GM12878 (cell line): ENCODE results near the gene CTNNA2. TPM values are rescaled to one million over a fixed set of nuclear protein-coding genes. Genes with fewer than 3 reads are reported as not detected.

Source experiments
- ATAC-seq: fragments of 200-7000 bp; cut with Tn5 transposase; 3 replicates; pipeline ENCODE4 v1.9.1; 2020; ENCODE audit warnings: mild to moderate bottlenecking, moderate library complexity
- BruUV-seq: library from RNA; stranded (reverse); fragments of 400-500 nt; replicated peaks from 2 replicates; lab custom pipeline; 2021; lab: Mats Ljungman, UMichigan
- CTCF ChIA-PET: fragments of 300-600 bp; sonication (Branson Sonifier 250); formaldehyde crosslinking; extraction: SDS; loops from one replicate; lab custom pipeline; 2021; ENCODE audit warnings: inconsistent platforms; lab: Yijun Ruan, JAX
- POLR2A ChIA-PET: fragments of 350-600 bp; formaldehyde crosslinking; extraction: SDS; loops from one replicate; lab custom pipeline; 2021; ENCODE audit warnings: inconsistent platforms; lab: Charles Lee
- RAD21 ChIA-PET: fragments of 300-600 bp; sonication (Branson Sonifier 250); formaldehyde crosslinking; loops from one replicate; lab custom pipeline; 2023; ENCODE audit warnings: antibody characterized with exemption; ENCODE audit not compliant: unreplicated experiment; lab: Charles Lee
- SMC1A ChIA-PET: fragments of 300-600 bp; sonication (Branson Sonifier 250); formaldehyde crosslinking; loops from one replicate; lab custom pipeline; 2023; ENCODE audit not compliant: unreplicated experiment, uncharacterized antibody; lab: Charles Lee
- DNase-seq: peaks from one replicate; pipeline ENCODE4 v3.0.0-alpha.2; 2011; ENCODE audit warnings: low read depth, low spot score
- FAIRE-seq: peaks from 3 replicates; lab custom pipeline; 2011; peaks lifted over from hg19 to GRCh38; lab: Jason Lieb, UNC
- H2AFZ ChIP-seq: 2 replicates; pipeline ENCODE4 v1.6.0; 2011; ENCODE audit warnings: low read depth, low read length, control low read depth; ENCODE audit not compliant: control insufficient read depth
- H3K27ac ChIP-seq: 2 replicates; pipeline ENCODE4 v1.5.1; 2011; ENCODE audit warnings: control low read depth; ENCODE audit not compliant: control insufficient read depth, insufficient read depth
- H3K27me3 ChIP-seq, 2 experiments: replicated peaks in 1 of 2; 2 replicates each; pipeline versions ENCODE4 v1.6.0 to v1.6.1; 2011; ENCODE audit warnings: low read length in 1 of 2; ENCODE audit not compliant: control insufficient read depth in 2 of 2, insufficient read depth in 2 of 2
- H3K36me3 ChIP-seq, 2 experiments: 2 replicates each; pipeline ENCODE4 v1.5.1; 2011; ENCODE audit warnings: low read length in 1 of 2; ENCODE audit not compliant: control insufficient read depth in 2 of 2, insufficient read depth in 2 of 2
- H3K4me1 ChIP-seq: 2 replicates; pipeline ENCODE4 v1.6.1; 2011; ENCODE audit warnings: mild to moderate bottlenecking, low read length, moderate library complexity, mixed read lengths; ENCODE audit not compliant: control insufficient read depth, insufficient read depth
- H3K4me2 ChIP-seq: 2 replicates; pipeline ENCODE4 v1.6.0; 2011; ENCODE audit warnings: control low read depth; ENCODE audit not compliant: control insufficient read depth, insufficient read depth
- H3K4me3 ChIP-seq: fragments of 200-600 bp; sonication (generic); 2 replicates; pipeline ENCODE4 v1.5.1; 2016
- H3K79me2 ChIP-seq: 2 replicates; pipeline ENCODE4 v1.6.0; 2011; ENCODE audit warnings: low read length; ENCODE audit not compliant: control insufficient read depth, insufficient read depth
- H3K9ac ChIP-seq: 2 replicates; pipeline ENCODE4 v1.8.0; 2011; ENCODE audit warnings: low read length, control low read depth, mixed read lengths; ENCODE audit not compliant: control insufficient read depth, insufficient read depth
- H3K9me3 ChIP-seq: replicated peaks from 3 replicates; pipeline ENCODE4 v1.5.1; 2011; ENCODE audit warnings: mild to moderate bottlenecking, low read length; ENCODE audit not compliant: control insufficient read depth, insufficient read depth
- H4K20me1 ChIP-seq: 2 replicates; pipeline ENCODE4 v1.6.0; 2011; ENCODE audit not compliant: control insufficient read depth, insufficient read depth
- CHD1 ChIP-seq: IDR thresholded peaks from 2 replicates; pipeline ENCODE4 v1.6.1; 2012; ENCODE audit warnings: low read depth, low read length, improper control_type of control experiment
- CHD2 ChIP-seq: IDR thresholded peaks from 2 replicates; pipeline ENCODE4 v1.6.1; 2011; ENCODE audit warnings: low read depth, low read length, improper control_type of control experiment, borderline replicate concordance
- EP300 ChIP-seq, 2 experiments: fragments of 150-350 bp in 1 of 2; IDR thresholded peaks; 2 replicates each; pipeline ENCODE4 v1.6.1; 2011 to 2012; ENCODE audit warnings: low read depth in 2 of 2, low read length in 2 of 2, borderline replicate concordance in 1 of 2, improper control_type of control experiment in 1 of 2, inconsistent platforms in 1 of 2; ENCODE audit not compliant: control insufficient read depth in 1 of 2
- IKZF1 ChIP-seq: fragments of 450-650 bp; conservative IDR thresholded peaks from 2 replicates; pipeline ENCODE4 v1.6.1; 2017; ENCODE audit warnings: antibody characterized with exemption, mild to moderate bottlenecking
- IRF4 ChIP-seq: IDR thresholded peaks from 2 replicates; pipeline ENCODE4 v1.6.1; 2011; ENCODE audit warnings: low read depth, low read length
- KDM1A ChIP-seq: fragments of 200-600 bp; sonication (generic); IDR thresholded peaks from 2 replicates; pipeline ENCODE4 v1.6.1; 2016; ENCODE audit warnings: borderline replicate concordance
- LARP7 ChIP-seq: fragments of 450-650 bp; IDR thresholded peaks from 2 replicates; pipeline ENCODE4 v1.6.1; 2017; ENCODE audit warnings: mild to moderate bottlenecking
- MYC ChIP-seq: IDR thresholded peaks from 2 replicates; pipeline ENCODE4 v1.6.1; 2011; ENCODE audit warnings: mild to moderate bottlenecking, low read length, moderate library complexity, inconsistent platforms; ENCODE audit not compliant: insufficient read depth, insufficient replicate concordance, insufficient read length, severe bottlenecking
- NFYA ChIP-seq: IDR thresholded peaks from 2 replicates; pipeline ENCODE4 v1.6.1; 2011; ENCODE audit warnings: low read depth, mild to moderate bottlenecking, low read length, improper control_type of control experiment, borderline replicate concordance
- SREBF1 ChIP-seq: IDR thresholded peaks from 2 replicates; pipeline ENCODE4 v1.6.1; 2012; ENCODE audit warnings: mild to moderate bottlenecking, low read length
- SREBF2 ChIP-seq: IDR thresholded peaks from 2 replicates; pipeline ENCODE4 v1.6.1; 2012; ENCODE audit warnings: mild to moderate bottlenecking, low read length
- SRF ChIP-seq, 2 experiments: IDR thresholded peaks; 2 replicates each; pipeline ENCODE4 v1.6.1; 2011; ENCODE audit warnings: low read depth in 2 of 2, low read length in 2 of 2, mild to moderate bottlenecking in 1 of 2, moderate library complexity in 1 of 2
- TBL1XR1 ChIP-seq: IDR thresholded peaks from 2 replicates; pipeline ENCODE4 v1.6.1; 2012; ENCODE audit warnings: low read depth, low read length, improper control_type of control experiment
- ZZZ3 ChIP-seq: IDR thresholded peaks from 2 replicates; pipeline ENCODE4 v1.6.1; 2011; ENCODE audit warnings: low read depth; ENCODE audit not compliant: control insufficient read depth, insufficient read length
- WGBS: methylation state at CpG from one replicate; pipeline ENCODE4 v1.1.6; 2016; ENCODE audit warnings: low lambda C conversion rate; ENCODE audit not compliant: insufficient replicate concordance, insufficient coverage; ENCODE audit errors: missing lambda C conversion rate; 5-methylcytosine and 5-hydroxymethylcytosine counted together
- in situ Hi-C: fragments of 300-500 bp; cut with MboI; formaldehyde crosslinking; loops from 9 replicates; pipeline ENCODE4 v1.14.3; 2018; ENCODE audit warnings: mixed read lengths
- intact Hi-C: fragments of 100-400 bp; cut with micrococcal nuclease; formaldehyde crosslinking; loops from one replicate; pipeline ENCODE4 v1.14.2; 2022; ENCODE audit not compliant: unreplicated experiment
- polyA plus RNA-seq, 11 experiments: library from polyadenylated mRNA; depleted of rRNA in 4 of 11; unstranded in 6 of 11; stranded (reverse) in 5 of 11; fragments of >200 nt; fragmentation: Nextera tagmentation in 4 of 11; fragmentation: Illumina TruSeq in 1 of 11; extraction: Ambion mirVana in 4 of 11; extraction: Trizol in 1 of 11; gene quantifications; 1 replicate in 1 of 11; 2 replicates in 10 of 11; pipeline versions ENCODE4 v1.2.1 to v1.2.3, GENCODE V29; 2011 to 2016; ENCODE audit warnings: inconsistent platforms in 2 of 11, missing spikeins in 2 of 11, low read depth in 1 of 11
- total RNA-seq, 4 experiments: library from RNA; depleted of rRNA in 3 of 4; stranded (reverse); fragments of >200 nt in 3 of 4; fragmentation: Illumina TruSeq in 1 of 4; extraction: Trizol in 1 of 4; gene quantifications; 2 replicates each; pipeline versions ENCODE4 v1.2.1 to v1.2.3, GENCODE V29; 2013 to 2021
- TF ChIP-seq, protein P1 (sequence below): fragments of 450-650 bp; formaldehyde crosslinking; IDR thresholded peaks from 2 replicates; pipeline ENCODE4 v1.4.0; 2020; ENCODE audit warnings: mild to moderate bottlenecking, moderate library complexity

Gene CTNNA2
- total and polyA plus RNA-seq, 10 of the 15 experiments (the other 5 are each of a cell fraction or from before 2014, with no cell fraction given): 2.4 to 36.2 (median 6.6) TPM

GRCh38 chr2:80105015-80105640, 592.3 kb downstream of the CTNNA2 start:
- no peak overlapping the region for H3K9ac ChIP-seq
- no peaks in the 10 kb centered on the region for H3K27me3 ChIP-seq
- H3K79me2 ChIP-seq: no peaks in the 10 kb centered on the region
- FAIRE-seq (no peak), DNase-seq (no peak), ATAC-seq (no peak)
- BruUV-seq: no TSS peak
- TF ChIP-seq, protein P1, sequence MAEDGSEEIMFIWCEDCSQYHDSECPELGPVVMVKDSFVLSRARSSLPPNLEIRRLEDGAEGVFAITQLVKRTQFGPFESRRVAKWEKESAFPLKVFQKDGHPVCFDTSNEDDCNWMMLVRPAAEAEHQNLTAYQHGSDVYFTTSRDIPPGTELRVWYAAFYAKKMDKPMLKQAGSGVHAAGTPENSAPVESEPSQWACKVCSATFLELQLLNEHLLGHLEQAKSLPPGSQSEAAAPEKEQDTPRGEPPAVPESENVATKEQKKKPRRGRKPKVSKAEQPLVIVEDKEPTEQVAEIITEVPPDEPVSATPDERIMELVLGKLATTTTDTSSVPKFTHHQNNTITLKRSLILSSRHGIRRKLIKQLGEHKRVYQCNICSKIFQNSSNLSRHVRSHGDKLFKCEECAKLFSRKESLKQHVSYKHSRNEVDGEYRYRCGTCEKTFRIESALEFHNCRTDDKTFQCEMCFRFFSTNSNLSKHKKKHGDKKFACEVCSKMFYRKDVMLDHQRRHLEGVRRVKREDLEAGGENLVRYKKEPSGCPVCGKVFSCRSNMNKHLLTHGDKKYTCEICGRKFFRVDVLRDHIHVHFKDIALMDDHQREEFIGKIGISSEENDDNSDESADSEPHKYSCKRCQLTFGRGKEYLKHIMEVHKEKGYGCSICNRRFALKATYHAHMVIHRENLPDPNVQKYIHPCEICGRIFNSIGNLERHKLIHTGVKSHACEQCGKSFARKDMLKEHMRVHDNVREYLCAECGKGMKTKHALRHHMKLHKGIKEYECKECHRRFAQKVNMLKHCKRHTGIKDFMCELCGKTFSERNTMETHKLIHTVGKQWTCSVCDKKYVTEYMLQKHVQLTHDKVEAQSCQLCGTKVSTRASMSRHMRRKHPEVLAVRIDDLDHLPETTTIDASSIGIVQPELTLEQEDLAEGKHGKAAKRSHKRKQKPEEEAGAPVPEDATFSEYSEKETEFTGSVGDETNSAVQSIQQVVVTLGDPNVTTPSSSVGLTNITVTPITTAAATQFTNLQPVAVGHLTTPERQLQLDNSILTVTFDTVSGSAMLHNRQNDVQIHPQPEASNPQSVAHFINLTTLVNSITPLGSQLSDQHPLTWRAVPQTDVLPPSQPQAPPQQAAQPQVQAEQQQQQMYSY (CRISPR knock-in tag): no peak
- TF ChIP-seq ZZZ3: no peak
- no peak for TF ChIP-seq EP300 (IDR thresholded peaks at IDR 0.05; ENCODE audit: borderline replicate concordance in 1 of 2, control insufficient read depth in 1 of 2, low read depth in 2 of 2, low read length in 2 of 2)
- TF ChIP-seq SREBF1: no peak
- TF ChIP-seq IRF4: no peak
- TF ChIP-seq KDM1A: no peak
- TF ChIP-seq TBL1XR1: no peak
- TF ChIP-seq IKZF1: no peak
- no peak for TF ChIP-seq CHD2
- no peak for TF ChIP-seq SRF (IDR thresholded peaks at IDR 0.05; ENCODE audit: low read depth in 2 of 2, low read length in 2 of 2)
- no peak for TF ChIP-seq LARP7
- no peak for TF ChIP-seq NFYA
- TF ChIP-seq CHD1: no peak
- no peak for TF ChIP-seq MYC
- no peak for TF ChIP-seq SREBF2
- no peaks in the 10 kb centered on the region for H3K36me3 ChIP-seq
- SMC1A ChIA-PET: no interaction called here
- no peaks in the 10 kb centered on the region for H3K4me1 ChIP-seq
- 25% methylated on average over 7 of the region's 7 CpGs for WGBS
- no peak overlapping the region for H2AFZ ChIP-seq
- CTCF ChIA-PET: no interaction called here
- no peak overlapping the region for H3K27ac ChIP-seq
- no peaks in the 10 kb centered on the region for H4K20me1 ChIP-seq
- no peaks in the 10 kb centered on the region for H3K9me3 ChIP-seq
- POLR2A ChIA-PET: no interaction called here
- in situ Hi-C loops: no loop called here
- no peak overlapping the region for H3K4me2 ChIP-seq
- RAD21 ChIA-PET: no interaction called here
- intact Hi-C loops: no loop called here
- no peak overlapping the region for H3K4me3 ChIP-seq
